KOPT-K1 (cell line): Measurements from ENCODE around the gene KBTBD4.
A peak's percentile ranks its signal among the peaks of the same experiment; 100 is the strongest.

Experiments
- H3K27ac ChIP-seq: fragments of 200-600 bp; sonication (generic); 2 replicates; pipeline ENCODE4 v1.5.1; 2016; ENCODE audit warnings: antibody characterized with exemption, mild to moderate bottlenecking, low read depth, low read length; ENCODE audit not compliant: poor library complexity, severe bottlenecking
- H3K36me3 ChIP-seq: fragments of 200-600 bp; sonication (generic); 2 replicates; pipeline ENCODE4 v1.5.1; 2017; ENCODE audit warnings: antibody characterized with exemption, mild to moderate bottlenecking, low read length, moderate library complexity; ENCODE audit not compliant: insufficient read depth
- H3K9me3 ChIP-seq: fragments of 200-600 bp; sonication (generic); 2 replicates; pipeline ENCODE4 v1.5.1; 2017; ENCODE audit warnings: antibody characterized with exemption, low read length, mild to moderate bottlenecking; ENCODE audit not compliant: insufficient read depth, poor library complexity, severe bottlenecking

The KBTBD4 gene

GRCh38 chr11:47578524-47579494, at the start of gene KBTBD4, which contains the start of gene NDUFS3:
KBTBD4 (minus strand) TSS chr11:47578970; CDS start chr11:47578951, 19 bp downstream.
NDUFS3 (plus strand) TSS chr11:47579074; CDS start chr11:47579092, 18 bp downstream.
- H3K9me3 ChIP-seq, result no peaks in the 10 kb centered on the region
- peaks cover 77% of the 10 kb centered on the region for H3K36me3 ChIP-seq
- H3K27ac ChIP-seq, result peak within 1 kb of the TSS; percentile 88

DNA sequence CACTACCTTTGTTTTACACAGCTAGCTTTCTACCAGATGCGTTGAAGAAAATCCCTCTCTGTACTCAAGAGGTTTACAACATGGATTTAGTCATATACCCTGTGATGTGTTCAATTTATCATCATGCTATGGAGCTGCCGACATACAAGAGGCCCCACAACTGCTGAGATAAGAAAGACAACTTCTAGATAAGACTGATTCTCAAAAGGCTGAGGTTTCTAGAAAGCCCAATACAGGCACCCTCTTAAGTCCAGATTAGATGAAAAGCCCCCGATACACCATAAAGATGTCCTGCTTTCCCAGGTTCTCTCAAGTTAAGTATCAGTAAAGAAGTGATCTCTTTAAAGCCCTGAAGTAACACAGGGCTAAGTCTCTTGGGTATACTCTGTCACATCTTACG, 49.3 kb upstream of the KBTBD4 start:
- Histone ChIP-seq H3K27ac (no peak overlapping the region), H3K36me3 (peaks cover 98% of the 10 kb centered on the region), H3K9me3 (no peaks in the 10 kb centered on the region)

DNA sequence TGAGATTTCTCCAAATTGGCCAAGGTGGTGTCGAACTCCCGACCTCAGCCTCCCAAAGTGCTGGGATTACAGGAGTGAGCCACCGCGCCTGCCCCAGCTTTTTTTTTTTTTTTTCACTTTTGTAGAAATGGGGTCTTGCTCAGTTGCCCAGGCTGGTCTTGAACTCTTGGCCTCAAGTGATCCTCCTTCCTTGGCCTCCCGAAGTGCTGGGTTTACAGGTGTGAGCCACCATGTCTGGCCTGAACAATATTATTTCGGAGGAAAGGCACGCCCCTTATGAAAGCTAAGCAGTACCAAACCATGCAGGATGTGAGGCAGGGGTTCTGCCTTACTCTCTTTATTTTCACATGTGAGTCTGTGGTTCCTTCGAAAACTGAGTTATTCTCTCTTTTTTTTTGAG, 47.5 kb upstream of the KBTBD4 start:
- H3K36me3 ChIP-seq, result peaks cover 98% of the 10 kb centered on the region
- H3K9me3 ChIP-seq, result no peaks in the 10 kb centered on the region
- no peak overlapping the region for H3K27ac ChIP-seq

- Histone ChIP-seq H3K36me3 (peaks cover 98% of the 10 kb centered on the region), H3K27ac (no peak overlapping the region), H3K9me3 (no peaks in the 10 kb centered on the region)
Observed at GRCh38 chr11:47620836-47621378, 42.1 kb upstream of the KBTBD4 start.

- H3K27ac ChIP-seq, result no peak overlapping the region
- H3K36me3 ChIP-seq, result peaks cover 73% of the 10 kb centered on the region
- H3K9me3 ChIP-seq, result no peaks in the 10 kb centered on the region
Observed at GRCh38 chr11:47617417-47617809, 38.6 kb upstream of the KBTBD4 start.

GRCh38 chr11:47616726-47617416, 38.1 kb upstream of the KBTBD4 start:
- Histone ChIP-seq H3K27ac (no peak overlapping the region), H3K36me3 (peaks cover 70% of the 10 kb centered on the region), H3K9me3 (no peaks in the 10 kb centered on the region)

- Histone ChIP-seq H3K27ac (no peak overlapping the region), H3K36me3 (peaks cover 70% of the 10 kb centered on the region), H3K9me3 (no peaks in the 10 kb centered on the region)
Observed at GRCh38 chr11:47615249-47615648, 36.5 kb upstream of the KBTBD4 start.

GRCh38 chr11:47611348-47611794, 32.6 kb upstream of the KBTBD4 start:
- Histone ChIP-seq H3K36me3 (peaks cover 53% of the 10 kb centered on the region), H3K9me3 (no peaks in the 10 kb centered on the region), H3K27ac (no peak overlapping the region)

DNA sequence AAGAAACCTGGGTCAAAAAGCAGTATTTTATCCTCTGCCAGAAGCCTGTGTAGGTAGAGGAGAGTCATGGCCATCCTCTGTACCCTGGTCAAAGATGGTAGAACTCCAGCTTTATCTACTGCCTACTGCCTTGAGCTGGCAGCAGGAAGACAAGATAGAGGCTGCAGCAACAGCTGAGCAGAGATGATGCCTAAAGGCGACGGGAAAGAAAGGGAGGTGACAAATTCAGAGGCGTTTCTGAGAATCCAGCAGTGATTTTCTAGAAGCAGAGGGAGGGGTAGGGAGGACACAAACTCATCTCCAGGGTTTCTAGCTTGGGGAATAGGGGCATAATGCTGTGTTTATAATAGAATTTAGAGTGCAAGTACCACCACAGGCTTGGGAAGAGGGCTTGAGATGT, 30.9 kb upstream of the KBTBD4 start:
- Histone ChIP-seq H3K27ac (no peak overlapping the region), H3K9me3 (no peaks in the 10 kb centered on the region), H3K36me3 (peaks cover 53% of the 10 kb centered on the region)

GRCh38 chr11:47607380-47607779, 28.6 kb upstream of the KBTBD4 start:
- peaks cover 53% of the 10 kb centered on the region for H3K36me3 ChIP-seq
- H3K27ac ChIP-seq, result no peak overlapping the region
- no peaks in the 10 kb centered on the region for H3K9me3 ChIP-seq

DNA sequence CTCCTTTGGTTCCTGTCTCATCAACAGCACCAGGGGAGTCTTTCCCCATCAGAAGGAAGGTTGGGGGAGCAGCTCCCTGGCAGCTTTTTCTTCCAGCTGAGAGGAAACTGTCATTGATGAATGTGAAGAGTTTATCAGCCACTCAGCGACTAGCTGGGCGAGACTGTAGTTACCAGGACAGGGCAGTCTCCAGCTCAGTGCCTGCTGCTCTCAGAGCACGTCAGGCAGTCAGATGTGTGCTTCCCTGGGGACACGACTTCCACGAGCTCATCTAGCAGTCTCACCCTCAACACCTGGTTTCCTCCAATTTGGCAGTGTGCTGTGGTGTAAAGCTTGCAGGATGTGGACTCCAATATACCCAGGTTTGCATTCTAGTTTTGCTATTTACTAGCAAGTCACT, 28.0 kb upstream of the KBTBD4 start:
- no peaks in the 10 kb centered on the region for H3K9me3 ChIP-seq
- peaks cover 49% of the 10 kb centered on the region for H3K36me3 ChIP-seq
- no peak overlapping the region for H3K27ac ChIP-seq

DNA sequence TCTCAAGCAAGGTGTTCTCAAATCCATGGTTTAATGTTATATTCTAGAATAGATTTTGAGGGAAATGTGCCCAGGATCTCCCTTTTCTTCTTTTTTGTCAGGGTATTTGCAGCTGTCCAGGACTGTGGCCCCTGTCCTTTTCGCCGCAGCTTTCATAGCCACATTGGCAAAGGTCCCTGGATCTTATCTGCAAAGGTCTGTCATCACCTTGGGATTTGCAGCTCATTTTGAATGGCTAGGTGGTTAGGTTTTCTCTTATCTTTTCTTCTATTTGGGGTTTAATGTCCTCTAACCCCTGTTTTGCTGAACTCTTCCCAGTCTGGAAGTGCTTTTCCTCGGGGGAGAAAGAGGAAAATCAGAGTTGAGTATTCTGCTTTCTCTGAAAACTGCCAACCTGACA, 27.2 kb upstream of the KBTBD4 start:
- Histone ChIP-seq H3K9me3 (no peaks in the 10 kb centered on the region), H3K27ac (no peak overlapping the region), H3K36me3 (peaks cover 41% of the 10 kb centered on the region)

DNA sequence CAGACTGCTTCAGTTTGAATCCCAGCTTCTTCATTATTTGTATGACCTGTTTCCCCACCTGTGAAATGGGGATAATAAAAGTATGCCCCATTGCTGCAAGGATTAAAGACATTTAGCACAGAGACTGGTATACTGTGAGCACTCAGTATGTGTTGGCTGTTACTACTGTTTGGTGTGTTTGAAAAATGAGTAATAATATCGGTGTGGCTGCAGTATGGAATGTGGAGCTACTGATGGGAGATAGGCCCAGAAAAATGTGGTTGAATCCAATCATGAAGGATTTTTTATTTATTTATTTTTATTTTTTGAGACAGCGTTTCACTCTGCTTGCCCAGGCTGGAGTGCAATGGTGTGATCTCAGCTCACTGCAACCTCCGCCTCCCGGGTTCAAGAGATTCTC, 24.5 kb upstream of the KBTBD4 start:
- H3K9me3 ChIP-seq, result no peaks in the 10 kb centered on the region
- H3K27ac ChIP-seq, result no peak overlapping the region
- H3K36me3 ChIP-seq, result peaks cover 27% of the 10 kb centered on the region

DNA sequence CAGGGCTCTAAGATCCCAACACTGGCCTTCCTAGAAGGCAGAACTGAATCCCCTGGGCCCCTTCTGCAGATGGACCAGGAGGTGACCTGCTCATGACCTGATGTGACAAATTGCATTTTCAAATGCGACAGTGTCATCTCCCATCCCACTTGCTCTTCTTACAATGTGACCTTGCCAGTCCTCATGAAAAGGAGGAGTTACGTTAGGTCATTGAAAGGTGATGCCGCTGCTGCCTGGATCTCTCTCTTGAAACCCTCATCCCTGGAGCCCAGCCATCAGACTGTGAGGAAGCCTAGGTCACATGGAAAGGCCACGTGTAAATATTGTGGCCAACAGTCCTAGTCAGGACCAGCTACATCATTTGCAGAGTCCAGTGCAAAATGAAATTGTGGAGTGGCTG, 21.1 kb upstream of the KBTBD4 start:
- Histone ChIP-seq H3K36me3 (no peaks in the 10 kb centered on the region), H3K9me3 (no peaks in the 10 kb centered on the region), H3K27ac (no peak overlapping the region)

GRCh38 chr11:47595967-47596366, 17.2 kb upstream of the KBTBD4 start:
- Histone ChIP-seq H3K9me3 (no peaks in the 10 kb centered on the region), H3K27ac (no peak overlapping the region), H3K36me3 (no peaks in the 10 kb centered on the region)
